GM12873 (cell line): Measurements from ENCODE around the gene NUP160.

Experiments
- TF ChIP-seq, protein P1 (sequence below): IDR thresholded peaks from 2 replicates; pipeline ENCODE4 v1.5.1; 2012; ENCODE audit warnings: low read depth, mild to moderate bottlenecking, moderate library complexity, low read length, control low read depth; ENCODE audit not compliant: insufficient read depth; ENCODE audit errors: missing control alignments

NUP160 gene

DNA sequence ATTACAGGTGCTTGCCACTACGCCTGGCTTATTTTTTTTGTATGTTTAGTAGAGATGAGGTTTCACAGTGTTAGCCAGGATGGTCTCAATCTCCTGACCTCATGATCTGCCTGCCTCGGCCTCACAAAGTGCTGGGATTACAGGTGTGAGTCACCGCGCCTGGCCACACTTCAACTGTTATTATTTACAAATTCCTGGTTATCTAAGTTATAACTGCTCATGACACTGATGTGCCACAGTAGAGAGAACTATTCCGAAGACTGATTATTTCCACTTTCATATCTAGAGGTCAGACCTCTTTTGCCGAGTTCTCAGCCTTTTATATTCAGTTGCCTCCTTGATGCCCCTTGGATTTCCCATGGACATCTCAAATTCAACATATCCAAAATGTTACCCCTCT, 3.9 kb upstream of the NUP160 start:
- TF ChIP-seq, protein P1, sequence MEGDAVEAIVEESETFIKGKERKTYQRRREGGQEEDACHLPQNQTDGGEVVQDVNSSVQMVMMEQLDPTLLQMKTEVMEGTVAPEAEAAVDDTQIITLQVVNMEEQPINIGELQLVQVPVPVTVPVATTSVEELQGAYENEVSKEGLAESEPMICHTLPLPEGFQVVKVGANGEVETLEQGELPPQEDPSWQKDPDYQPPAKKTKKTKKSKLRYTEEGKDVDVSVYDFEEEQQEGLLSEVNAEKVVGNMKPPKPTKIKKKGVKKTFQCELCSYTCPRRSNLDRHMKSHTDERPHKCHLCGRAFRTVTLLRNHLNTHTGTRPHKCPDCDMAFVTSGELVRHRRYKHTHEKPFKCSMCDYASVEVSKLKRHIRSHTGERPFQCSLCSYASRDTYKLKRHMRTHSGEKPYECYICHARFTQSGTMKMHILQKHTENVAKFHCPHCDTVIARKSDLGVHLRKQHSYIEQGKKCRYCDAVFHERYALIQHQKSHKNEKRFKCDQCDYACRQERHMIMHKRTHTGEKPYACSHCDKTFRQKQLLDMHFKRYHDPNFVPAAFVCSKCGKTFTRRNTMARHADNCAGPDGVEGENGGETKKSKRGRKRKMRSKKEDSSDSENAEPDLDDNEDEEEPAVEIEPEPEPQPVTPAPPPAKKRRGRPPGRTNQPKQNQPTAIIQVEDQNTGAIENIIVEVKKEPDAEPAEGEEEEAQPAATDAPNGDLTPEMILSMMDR = no peak

DNA sequence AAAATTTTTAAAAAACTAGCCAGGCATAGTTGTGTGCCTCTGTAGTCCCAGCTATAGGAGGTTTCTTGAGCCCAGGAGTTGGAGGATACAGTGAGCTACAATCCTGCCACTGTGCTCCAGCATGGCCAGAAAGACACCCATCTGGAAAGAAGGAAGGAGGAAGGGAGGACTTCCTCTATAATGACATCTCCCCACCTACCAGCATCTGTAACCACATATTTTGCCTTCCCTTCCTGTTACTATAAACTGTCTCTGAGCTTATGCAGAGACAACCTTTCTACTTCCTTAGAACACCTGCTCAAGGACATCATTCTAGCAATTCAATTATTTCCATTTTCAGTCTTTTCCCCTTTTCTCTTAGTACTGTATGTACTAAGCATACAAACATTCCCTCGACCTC, 2.2 kb upstream of the NUP160 start:
- TF ChIP-seq, protein P1 = no peak

DNA sequence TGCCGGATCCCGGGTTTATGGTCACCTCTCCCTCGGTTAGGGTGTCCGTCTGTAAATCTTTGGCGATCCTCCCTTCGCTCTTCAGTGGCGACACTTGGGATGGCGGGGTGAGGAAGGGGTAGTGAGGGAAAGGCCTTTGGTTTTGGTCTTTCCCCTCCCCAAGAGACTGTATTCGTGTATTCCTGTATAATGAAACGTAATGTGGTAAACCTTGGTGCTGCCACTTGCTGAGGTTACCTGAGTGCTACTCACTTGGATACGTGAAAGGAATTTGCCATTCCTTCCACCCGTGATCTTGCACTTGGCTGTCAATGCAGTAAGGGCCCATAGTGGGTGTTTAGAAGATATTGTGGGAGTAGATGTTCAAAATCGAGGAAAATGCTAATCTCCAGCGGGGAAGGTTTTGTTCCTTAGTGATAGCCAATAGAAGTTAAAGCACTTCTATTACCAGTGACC, 578 bp upstream of the NUP160 start:
- TF ChIP-seq, protein P1 = no peak

DNA sequence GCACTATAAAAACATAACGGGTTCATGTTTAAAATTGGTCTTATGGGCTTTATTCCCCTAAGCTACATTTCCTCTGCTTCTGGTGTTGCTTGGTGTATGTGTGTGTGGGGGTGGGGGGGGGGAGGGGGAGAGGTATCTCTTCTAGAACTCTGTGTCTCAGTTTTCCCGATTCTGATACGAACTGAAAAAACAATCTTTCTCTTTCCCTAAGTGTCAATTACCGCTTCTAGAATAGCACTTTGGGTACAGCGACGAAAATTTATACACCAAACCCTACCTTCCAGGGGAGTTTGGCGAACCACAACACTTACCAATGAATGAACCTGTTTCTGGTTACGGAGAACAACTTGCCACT, 636 bp downstream of the NUP160 start:
- TF ChIP-seq, protein P1 = no peak

DNA sequence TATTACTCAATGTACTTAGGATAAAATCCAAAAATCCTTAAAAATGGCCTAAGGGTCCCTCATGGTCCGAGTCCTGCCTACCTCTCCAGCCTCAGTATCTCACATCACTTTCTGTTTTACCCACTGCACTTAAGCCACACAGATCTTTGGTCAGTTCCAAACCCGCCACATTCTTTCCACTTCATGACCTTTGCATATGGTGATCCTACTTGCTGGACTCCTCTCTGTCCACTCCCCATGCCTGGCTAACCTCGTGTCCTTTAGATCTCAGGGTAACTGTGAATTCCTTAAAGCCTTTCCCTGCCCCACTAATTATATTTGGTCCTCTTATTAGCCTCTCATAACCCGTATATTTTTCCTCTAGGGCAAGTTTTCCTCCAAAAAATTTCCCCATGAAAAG, 1.2 kb downstream of the NUP160 start:
- TF ChIP-seq, protein P1 = no peak

GRCh38 chr11:47843361-47844055, 4.6 kb downstream of the NUP160 start:
- TF ChIP-seq, protein P1 = no peak

DNA sequence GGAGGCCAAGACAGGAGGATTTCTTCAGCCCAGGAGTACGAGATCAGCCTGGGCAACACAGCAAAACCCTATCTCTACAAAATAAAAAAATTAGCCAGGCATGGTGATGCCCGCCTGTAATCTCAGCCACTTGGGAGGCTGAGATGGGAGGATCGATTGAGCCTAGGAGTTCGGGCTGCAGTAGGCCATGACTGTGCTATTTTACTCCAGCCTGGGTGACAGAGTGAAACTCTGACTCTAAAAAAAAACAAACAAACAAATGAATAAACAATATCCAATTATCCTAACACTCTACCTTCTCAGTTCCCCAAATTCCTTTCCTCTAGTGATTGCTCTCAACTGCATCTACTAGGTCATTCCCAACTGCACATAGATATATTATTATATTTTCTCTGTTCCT, 5.4 kb downstream of the NUP160 start:
- TF ChIP-seq, protein P1 = no peak
